Neural progenitor cell (in vitro differentiated cells): ENCODE measurements around the gene SPATA31D1. TPM values are rescaled to one million over a fixed set of nuclear protein-coding genes. Genes with fewer than 3 reads are reported as not detected.
A peak's percentile ranks its signal among the peaks of the same experiment; 100 is the strongest.

Source experiments
- DNase-seq: peaks from one replicate; pipeline ENCODE4 v3.0.0-alpha.2; 2016; ENCODE audit warnings: low spot score
- H2AFZ ChIP-seq: fragments of 200-600 bp; sonication (generic); replicated peaks from 2 replicates; pipeline ENCODE4 v1.6.1; 2016; ENCODE audit warnings: antibody characterized with exemption
- H3F3A ChIP-seq: fragments of 200-600 bp; sonication (generic); 2 replicates; pipeline ENCODE4 v1.6.1; 2016; ENCODE audit warnings: antibody characterized with exemption, low read depth
- H3K27ac ChIP-seq: fragments of 200-600 bp; sonication (generic); 2 replicates; pipeline ENCODE4 v1.5.1; 2016; ENCODE audit warnings: mild to moderate bottlenecking
- H3K27me3 ChIP-seq: fragments of 200-600 bp; sonication (generic); 2 replicates; pipeline ENCODE4 v1.6.1; 2016; ENCODE audit warnings: mild to moderate bottlenecking, moderate library complexity
- H3K36me3 ChIP-seq: fragments of 200-600 bp; sonication (generic); 2 replicates; pipeline ENCODE4 v1.5.1; 2016
- H3K4me1 ChIP-seq: fragments of 200-600 bp; sonication (generic); 2 replicates; pipeline ENCODE4 v1.6.1; 2016; ENCODE audit warnings: mixed run types
- H3K4me2 ChIP-seq: fragments of 200-600 bp; sonication (generic); 2 replicates; pipeline ENCODE4 v1.6.1; 2016
- H3K4me3 ChIP-seq: fragments of 200-600 bp; sonication (generic); 2 replicates; pipeline ENCODE4 v1.5.1; 2016
- H3K79me2 ChIP-seq: fragments of 200-600 bp; sonication (generic); 2 replicates; pipeline ENCODE4 v1.6.1; 2016; ENCODE audit warnings: low read depth
- H3K9ac ChIP-seq: fragments of 200-600 bp; sonication (generic); 2 replicates; pipeline ENCODE4 v1.6.1; 2016
- H3K9me3 ChIP-seq: fragments of 200-600 bp; sonication (generic); 2 replicates; pipeline ENCODE4 v1.5.1; 2016; ENCODE audit warnings: low read depth
- H4K20me1 ChIP-seq: fragments of 200-600 bp; sonication (generic); 2 replicates; pipeline ENCODE4 v1.6.1; 2016; ENCODE audit warnings: low read depth
- H3K27ac Mint-ChIP-seq: 3 replicates; pipeline ENCODE4 v1.8.0; 2021; ENCODE audit warnings: mixed read lengths
- H3K27me3 Mint-ChIP-seq: 2 replicates; pipeline ENCODE4 v1.8.0; 2022; ENCODE audit warnings: low read depth, mild to moderate bottlenecking, inconsistent platforms, moderate library complexity, mixed read lengths; ENCODE audit not compliant: insufficient read depth
- H3K36me3 Mint-ChIP-seq: 3 replicates; pipeline ENCODE4 v1.8.0; 2021; ENCODE audit warnings: mixed read lengths
- H3K4me1 Mint-ChIP-seq: 3 replicates; pipeline ENCODE4 v1.8.0; 2021; ENCODE audit warnings: mixed read lengths
- H3K4me3 Mint-ChIP-seq: 3 replicates; pipeline ENCODE4 v1.8.0; 2021; ENCODE audit warnings: mild to moderate bottlenecking, moderate library complexity, mixed read lengths
- H3K9me3 Mint-ChIP-seq: 3 replicates; pipeline ENCODE4 v1.8.0; 2020; ENCODE audit warnings: mixed read lengths
- EZH2 ChIP-seq: fragments of 200-600 bp; sonication (generic); IDR thresholded peaks from 2 replicates; pipeline ENCODE4 v1.6.1; 2017; ENCODE audit warnings: antibody characterized with exemption, mild to moderate bottlenecking, moderate library complexity
- EZH2phosphoT487 ChIP-seq: fragments of 200-600 bp; sonication (generic); IDR thresholded peaks from 2 replicates; pipeline ENCODE4 v1.6.1; 2017; ENCODE audit warnings: antibody characterized with exemption
- total RNA-seq: library from RNA; depleted of rRNA; stranded (reverse); fragments of >200 nt; gene quantifications from 2 replicates; pipeline ENCODE4 v1.2.3, GENCODE V29; 2015; ENCODE audit warnings: low replicate concordance
- TF ChIP-seq, protein P1 (sequence below): fragments of 200-600 bp; sonication (generic); IDR thresholded peaks from 2 replicates; pipeline ENCODE4 v1.5.1; 2017; ENCODE audit warnings: antibody characterized with exemption, mild to moderate bottlenecking

Gene SPATA31D1
- total RNA-seq, 1 donor from 2014 or later: not detected

DNA sequence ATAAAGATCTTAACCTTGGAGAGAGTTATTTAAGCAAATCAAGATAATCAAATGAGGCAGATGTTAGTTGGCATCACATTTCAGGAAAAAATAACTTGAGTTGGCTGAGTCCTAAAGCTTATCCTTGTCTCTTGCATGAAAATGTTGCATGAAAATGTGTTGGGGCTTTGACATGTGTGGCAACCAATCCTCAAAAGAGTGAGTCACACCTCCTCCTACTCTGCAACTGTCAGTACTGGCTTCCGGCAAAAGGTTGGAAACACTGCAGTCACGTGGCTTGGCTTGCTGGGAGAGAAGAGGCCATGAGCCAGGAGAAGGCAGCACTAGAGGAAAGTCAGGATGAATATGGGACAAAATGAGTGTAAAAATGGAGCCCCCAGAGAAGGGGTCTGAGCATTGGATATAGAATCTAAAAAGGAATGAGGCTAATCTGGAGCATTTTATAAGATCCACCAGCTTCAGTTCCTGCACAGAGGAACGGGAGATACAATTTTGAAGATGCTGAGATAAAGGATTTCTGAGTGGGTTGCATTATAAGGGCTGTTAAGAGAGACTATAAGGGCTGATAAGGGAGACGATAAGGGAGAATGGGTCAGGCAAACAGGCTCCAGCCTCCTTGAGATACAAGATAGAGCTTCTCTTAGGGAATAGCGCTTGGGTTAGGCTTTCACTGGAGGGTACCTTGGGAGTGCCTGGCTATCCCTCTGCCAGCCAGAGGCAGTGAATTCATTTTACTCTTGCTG lies 43.1 kb downstream of the SPATA31D1 start:
- no peak overlapping the region for H3K4me2 ChIP-seq

DNA sequence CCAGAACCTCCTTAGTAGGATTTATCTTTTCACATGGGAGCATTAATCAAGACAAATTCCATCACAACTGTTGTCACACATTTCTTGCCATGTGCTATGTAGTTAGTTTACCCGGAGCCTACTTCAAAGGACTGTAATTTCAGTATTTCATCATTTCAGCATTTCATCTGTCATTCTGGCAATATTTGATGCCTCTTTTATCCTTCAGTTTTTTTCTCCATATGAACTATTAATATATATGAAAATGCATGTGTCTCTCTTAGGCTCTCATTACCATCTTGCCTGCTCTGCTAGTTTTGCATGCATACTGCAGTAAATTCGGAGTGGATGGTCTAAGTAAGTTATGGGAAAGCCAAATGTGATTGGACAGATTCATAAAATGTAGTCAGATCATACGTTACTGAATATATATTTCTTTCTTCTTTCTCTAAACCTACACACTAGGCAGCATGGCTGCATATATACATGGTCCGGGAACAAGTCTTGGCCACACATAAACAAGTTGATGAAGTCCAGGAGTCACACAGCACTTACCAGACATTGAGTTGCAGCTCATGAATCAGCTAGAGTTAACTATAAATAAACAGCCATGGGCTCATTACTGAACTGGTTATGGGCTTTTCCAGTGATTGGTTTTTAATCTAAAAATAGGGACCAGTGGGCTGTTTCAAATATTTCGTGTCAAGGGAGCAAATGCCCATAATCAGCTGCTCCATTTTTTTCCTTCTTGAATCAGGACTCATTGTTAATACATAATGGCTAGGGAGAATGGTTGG lies 46.6 kb downstream of the SPATA31D1 start:
- no peaks in the 10 kb centered on the region for H3K36me3 Mint-ChIP-seq
- no peak overlapping the region for H3K4me3 Mint-ChIP-seq
- Histone ChIP-seq H3K4me2 (no peak overlapping the region), H4K20me1 (no peaks in the 10 kb centered on the region), H3K9ac (no peak overlapping the region), H3K4me1 (no peaks in the 10 kb centered on the region), H3K4me3 (no peak overlapping the region), H3K27me3 (no peaks in the 10 kb centered on the region), H3K36me3 (no peaks in the 10 kb centered on the region), H3K9me3 (no peaks in the 10 kb centered on the region), H3K79me2 (no peaks in the 10 kb centered on the region), H2AFZ (no peak overlapping the region), H3F3A (no peaks in the 10 kb centered on the region), H3K27ac (no peak overlapping the region)
- no peak for TF ChIP-seq EZH2phosphoT487
- TF ChIP-seq, protein P1, sequence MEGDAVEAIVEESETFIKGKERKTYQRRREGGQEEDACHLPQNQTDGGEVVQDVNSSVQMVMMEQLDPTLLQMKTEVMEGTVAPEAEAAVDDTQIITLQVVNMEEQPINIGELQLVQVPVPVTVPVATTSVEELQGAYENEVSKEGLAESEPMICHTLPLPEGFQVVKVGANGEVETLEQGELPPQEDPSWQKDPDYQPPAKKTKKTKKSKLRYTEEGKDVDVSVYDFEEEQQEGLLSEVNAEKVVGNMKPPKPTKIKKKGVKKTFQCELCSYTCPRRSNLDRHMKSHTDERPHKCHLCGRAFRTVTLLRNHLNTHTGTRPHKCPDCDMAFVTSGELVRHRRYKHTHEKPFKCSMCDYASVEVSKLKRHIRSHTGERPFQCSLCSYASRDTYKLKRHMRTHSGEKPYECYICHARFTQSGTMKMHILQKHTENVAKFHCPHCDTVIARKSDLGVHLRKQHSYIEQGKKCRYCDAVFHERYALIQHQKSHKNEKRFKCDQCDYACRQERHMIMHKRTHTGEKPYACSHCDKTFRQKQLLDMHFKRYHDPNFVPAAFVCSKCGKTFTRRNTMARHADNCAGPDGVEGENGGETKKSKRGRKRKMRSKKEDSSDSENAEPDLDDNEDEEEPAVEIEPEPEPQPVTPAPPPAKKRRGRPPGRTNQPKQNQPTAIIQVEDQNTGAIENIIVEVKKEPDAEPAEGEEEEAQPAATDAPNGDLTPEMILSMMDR: no peak
- TF ChIP-seq EZH2: no peak
- DNase-seq: no peak
- H3K9me3 Mint-ChIP-seq: no peaks in the 10 kb centered on the region
- no peak overlapping the region for H3K27ac Mint-ChIP-seq
- no peaks in the 10 kb centered on the region for H3K27me3 Mint-ChIP-seq
- peaks cover 32% of the 10 kb centered on the region for H3K4me1 Mint-ChIP-seq

More for the DNA sequence above, 43.1 kb downstream of the SPATA31D1 start:
- TF ChIP-seq EZH2: no peak
- TF ChIP-seq, protein P1: no peak
- no peak for TF ChIP-seq EZH2phosphoT487
- no peaks in the 10 kb centered on the region for H3K79me2 ChIP-seq
- no peaks in the 10 kb centered on the region for H4K20me1 ChIP-seq
- Mint-ChIP-seq H3K27me3 (no peaks in the 10 kb centered on the region), H3K36me3 (no peaks in the 10 kb centered on the region), H3K4me1 (peaks cover 25% of the 10 kb centered on the region), H3K9me3 (peaks cover under 1% of the 10 kb centered on the region), H3K27ac (no peak overlapping the region), H3K4me3 (no peak overlapping the region)
- no peak overlapping the region for H3K27ac ChIP-seq
- H3K4me1 ChIP-seq: no peaks in the 10 kb centered on the region
- DNase-seq: no peak
- H3K36me3 ChIP-seq: no peaks in the 10 kb centered on the region
- H3F3A ChIP-seq: no peaks in the 10 kb centered on the region
- H3K9me3 ChIP-seq: no peaks in the 10 kb centered on the region
- no peak overlapping the region for H3K4me3 ChIP-seq
- H3K9ac ChIP-seq: no peak overlapping the region
- no peaks in the 10 kb centered on the region for H3K27me3 ChIP-seq
- H2AFZ ChIP-seq: peak overlapping the region; percentile 1

DNA sequence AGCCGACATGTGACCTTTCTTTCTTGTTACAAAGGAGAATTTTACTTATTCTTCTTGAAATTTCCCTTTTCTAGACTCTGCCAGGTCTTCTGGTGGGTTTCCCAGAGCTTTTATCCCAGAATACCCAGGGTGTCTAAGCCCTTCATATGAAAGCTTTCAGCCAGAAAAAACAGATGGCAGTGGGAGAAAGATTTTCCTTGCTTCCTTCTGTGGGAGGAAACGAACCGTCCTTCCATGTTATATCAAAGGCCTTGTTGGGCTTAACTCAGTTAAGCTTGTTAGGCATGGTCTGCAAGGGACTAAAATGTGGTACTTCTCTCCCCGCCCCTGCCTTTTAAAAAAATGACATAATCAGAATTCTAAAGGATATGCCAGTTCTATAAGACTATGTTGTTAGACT lies 47.5 kb downstream of the SPATA31D1 start:
- Histone ChIP-seq H3K79me2 (no peaks in the 10 kb centered on the region), H3K9me3 (no peaks in the 10 kb centered on the region), H3K36me3 (no peaks in the 10 kb centered on the region), H3K27me3 (no peaks in the 10 kb centered on the region), H3K9ac (no peak overlapping the region), H3F3A (no peaks in the 10 kb centered on the region), H3K4me2 (no peak overlapping the region), H3K27ac (no peak overlapping the region), H4K20me1 (no peaks in the 10 kb centered on the region), H3K4me1 (no peaks in the 10 kb centered on the region), H2AFZ (peak overlapping the region; percentile 35), H3K4me3 (no peak overlapping the region)
- Mint-ChIP-seq H3K27ac (peak overlapping the region; percentile 20), H3K9me3 (no peaks in the 10 kb centered on the region), H3K4me1 (peaks cover 32% of the 10 kb centered on the region), H3K4me3 (no peak overlapping the region), H3K27me3 (no peaks in the 10 kb centered on the region), H3K36me3 (no peaks in the 10 kb centered on the region)
- no peak for TF ChIP-seq EZH2
- TF ChIP-seq, protein P1: no peak
- TF ChIP-seq EZH2phosphoT487: no peak
- DNase-seq: no peak
